GM12875 (cell line): ENCODE measurements around the gene STAT5B.
A peak's percentile ranks its signal among the peaks of the same experiment; 100 is the strongest.
"Not testable (repeated sequence)": the region's sequence is repeated elsewhere in the genome, so short reads cannot be mapped to it uniquely, and the experiment has no call there.

Experiments
- H3K4me3 ChIP-seq: one replicate; pipeline ENCODE4 v1.5.1; 2011; ENCODE audit warnings: low read depth, low read length, control low read depth
- CTCF ChIP-seq: IDR thresholded peaks from 2 replicates; pipeline ENCODE4 v1.5.1; 2011; ENCODE audit warnings: low read depth, mild to moderate bottlenecking, control low read depth, inconsistent platforms, low read length, moderate library complexity, borderline replicate concordance; ENCODE audit not compliant: insufficient read depth

Gene STAT5B

DNA sequence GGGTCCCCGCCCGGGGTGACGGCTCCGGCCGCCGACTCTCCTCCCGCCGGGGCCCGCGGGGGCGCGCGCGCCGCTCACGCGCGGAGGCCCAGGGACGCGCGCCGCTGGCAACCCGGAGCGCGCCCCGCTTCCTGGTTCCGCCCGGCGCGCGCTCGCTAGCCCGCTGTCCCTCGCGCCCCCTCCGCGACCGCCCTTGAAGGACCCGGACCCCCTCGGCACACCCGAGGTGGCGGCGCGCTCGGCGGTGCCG is at the start of gene STAT5B:
STAT5B (minus strand) TSS at position 33 of the 250 bp plus-strand sequence. CDS start 44,264 bp downstream, outside the sequence.
- no peak for TF ChIP-seq CTCF
- peak within 1 kb of the TSS; percentile 76 for H3K4me3 ChIP-seq

- TF ChIP-seq CTCF, result no peak
- no peak overlapping the region for H3K4me3 ChIP-seq
These were observed 48.8 kb upstream of the STAT5B start for GRCh38 chr17:42325026-42325425.

DNA sequence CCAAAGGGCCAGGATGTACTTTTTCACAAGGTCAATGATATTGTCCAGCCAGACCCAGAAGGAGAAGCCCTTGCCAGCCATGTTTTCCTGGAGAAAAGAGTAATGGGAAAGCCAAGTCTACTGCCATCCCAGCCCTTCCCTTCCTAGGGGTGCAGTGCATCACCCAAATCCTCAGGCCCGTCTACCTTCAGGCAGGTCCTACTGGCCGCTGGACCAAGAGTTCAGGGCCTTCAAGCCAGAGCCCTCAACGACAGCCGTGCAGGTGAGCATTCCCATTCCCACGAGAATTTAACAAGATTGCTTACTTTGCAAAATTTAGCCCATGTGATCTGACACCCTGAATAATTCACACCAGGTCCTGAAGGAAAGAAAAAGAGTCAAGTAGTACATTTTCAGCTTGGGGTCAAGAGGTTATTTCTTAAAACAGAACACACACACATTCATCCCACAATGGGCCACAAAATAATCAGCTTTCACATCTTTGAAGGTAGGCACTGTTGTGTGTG is 47.1 kb upstream of the STAT5B start:
- H3K4me3 ChIP-seq, result no peak overlapping the region
- TF ChIP-seq CTCF, result no peak

DNA sequence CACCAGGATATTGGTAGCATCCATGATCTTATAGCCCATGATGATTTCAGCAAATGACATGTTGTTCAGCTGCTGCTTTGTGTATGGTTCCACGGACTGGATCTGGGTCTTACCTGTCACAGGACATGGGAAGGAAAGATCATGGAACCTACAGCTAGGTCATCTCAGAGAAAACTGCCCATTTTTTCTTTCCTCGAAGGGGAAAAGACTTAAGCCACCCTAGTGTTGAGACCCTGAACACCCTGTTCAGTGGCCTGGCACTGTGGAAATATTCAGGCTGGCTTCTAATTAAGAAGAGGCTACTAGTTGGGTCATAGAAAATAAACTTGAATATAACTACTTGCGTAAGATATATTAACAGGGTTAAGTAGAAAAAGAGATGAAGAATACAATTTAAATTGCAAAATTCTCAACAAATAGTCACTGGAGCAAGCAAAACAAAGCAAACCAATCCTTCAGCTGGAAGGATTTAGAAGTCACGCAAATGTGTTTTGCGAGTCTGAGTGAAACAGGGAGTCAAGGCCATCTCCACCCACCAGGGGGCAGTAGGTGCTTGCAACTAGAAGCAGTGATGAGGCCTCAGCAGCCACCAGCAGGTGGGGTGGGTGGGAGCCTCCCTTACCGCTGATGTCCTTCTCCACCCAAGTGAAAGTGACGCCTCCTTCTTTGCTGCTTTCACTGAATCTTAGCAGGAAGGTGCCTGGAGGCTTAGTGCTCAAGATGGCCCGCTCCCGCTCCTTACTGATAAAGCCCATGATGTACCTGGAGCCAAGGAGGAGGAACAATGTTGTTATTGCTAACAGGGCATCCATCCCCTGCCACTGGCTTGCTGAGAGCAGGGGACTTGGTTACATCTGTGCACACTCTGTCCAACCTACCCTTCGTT is 46.4 kb upstream of the STAT5B start:
- peak; percentile 99 for TF ChIP-seq CTCF
- H3K4me3 ChIP-seq, result no peak overlapping the region

DNA sequence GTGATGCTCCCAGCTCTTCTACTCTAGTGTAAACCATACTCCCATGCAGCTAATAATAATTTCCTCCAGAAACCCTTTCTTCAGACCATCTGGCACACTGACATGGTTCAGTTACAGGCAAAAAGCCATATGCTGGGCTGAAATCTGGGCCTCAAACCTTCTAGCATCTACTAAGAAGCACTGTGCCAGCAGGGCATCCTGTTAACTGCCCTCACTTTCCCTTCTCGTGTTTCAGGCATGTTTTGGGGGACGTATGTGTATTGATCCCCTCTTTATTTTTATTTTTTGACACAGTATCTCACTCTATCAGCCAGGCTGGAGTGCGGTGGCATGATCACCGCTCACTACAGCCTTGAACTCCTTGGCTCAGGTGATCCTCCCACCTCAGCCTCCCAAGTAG is 45.4 kb upstream of the STAT5B start:
- no peak for TF ChIP-seq CTCF
- H3K4me3 ChIP-seq, result no peak overlapping the region

- H3K4me3 ChIP-seq, result not testable (repeated sequence)
These were observed 41.8 kb upstream of the STAT5B start for GRCh38 chr17:42317967-42318366.

GRCh38 chr17:42317266-42317845 is 41.2 kb upstream of the STAT5B start:
- no peak for TF ChIP-seq CTCF

More at GRCh38 chr17:42317266-42317845, 41.2 kb upstream of the STAT5B start:
- no peak overlapping the region for H3K4me3 ChIP-seq
